GM18499 (cell line): ENCODE measurements around the gene UVSSA.
A peak's percentile ranks its signal among the peaks of the same experiment; 100 is the strongest.

Source experiments
- ATAC-seq: cut with Tn5 transposase; IDR thresholded peaks from one replicate; pipeline ENCODE4 v1.9.1; 2021; ENCODE audit warnings: moderate number of reproducible peaks; ENCODE audit not compliant: insufficient read depth, unreplicated experiment

Gene UVSSA, protein sequence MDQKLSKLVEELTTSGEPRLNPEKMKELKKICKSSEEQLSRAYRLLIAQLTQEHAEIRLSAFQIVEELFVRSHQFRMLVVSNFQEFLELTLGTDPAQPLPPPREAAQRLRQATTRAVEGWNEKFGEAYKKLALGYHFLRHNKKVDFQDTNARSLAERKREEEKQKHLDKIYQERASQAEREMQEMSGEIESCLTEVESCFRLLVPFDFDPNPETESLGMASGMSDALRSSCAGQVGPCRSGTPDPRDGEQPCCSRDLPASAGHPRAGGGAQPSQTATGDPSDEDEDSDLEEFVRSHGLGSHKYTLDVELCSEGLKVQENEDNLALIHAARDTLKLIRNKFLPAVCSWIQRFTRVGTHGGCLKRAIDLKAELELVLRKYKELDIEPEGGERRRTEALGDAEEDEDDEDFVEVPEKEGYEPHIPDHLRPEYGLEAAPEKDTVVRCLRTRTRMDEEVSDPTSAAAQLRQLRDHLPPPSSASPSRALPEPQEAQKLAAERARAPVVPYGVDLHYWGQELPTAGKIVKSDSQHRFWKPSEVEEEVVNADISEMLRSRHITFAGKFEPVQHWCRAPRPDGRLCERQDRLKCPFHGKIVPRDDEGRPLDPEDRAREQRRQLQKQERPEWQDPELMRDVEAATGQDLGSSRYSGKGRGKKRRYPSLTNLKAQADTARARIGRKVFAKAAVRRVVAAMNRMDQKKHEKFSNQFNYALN

DNA sequence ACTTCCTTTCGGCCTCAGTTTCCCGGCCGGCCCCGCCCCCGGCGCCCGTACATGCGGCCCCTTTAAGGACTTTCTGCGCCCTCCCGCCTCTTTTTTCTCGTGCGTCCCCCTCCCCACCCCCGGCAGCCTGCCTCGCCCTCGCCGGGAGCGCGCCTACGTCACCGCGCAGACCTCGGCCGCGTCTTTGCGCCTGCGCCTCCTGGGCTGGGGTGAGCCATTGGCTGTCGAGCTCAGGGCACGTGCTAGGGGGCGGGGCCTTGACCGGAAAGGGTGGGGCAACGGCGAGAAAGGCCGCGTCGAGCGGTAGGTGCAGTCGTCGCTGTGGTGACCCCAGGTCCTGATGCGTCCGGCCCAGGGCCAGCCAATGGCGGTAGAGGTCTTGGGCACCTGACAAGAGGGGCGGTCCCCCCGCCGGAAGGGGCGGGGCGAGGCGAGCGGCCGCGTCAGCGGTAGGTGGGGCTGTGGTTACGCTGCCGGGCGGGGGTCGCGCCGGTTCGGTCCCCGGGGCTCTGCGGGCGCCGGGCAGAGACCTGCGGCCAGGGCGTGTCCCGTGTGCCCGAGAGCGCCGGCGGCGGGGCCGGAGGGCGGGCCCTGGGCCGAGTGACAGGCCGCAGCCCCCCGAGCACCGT lies at the start of gene UVSSA:
UVSSA (plus strand) TSS at position 428 of the 629 bp plus-strand sequence. CDS start 884 bp downstream, outside the sequence.
- peak; percentile 76 for ATAC-seq

DNA sequence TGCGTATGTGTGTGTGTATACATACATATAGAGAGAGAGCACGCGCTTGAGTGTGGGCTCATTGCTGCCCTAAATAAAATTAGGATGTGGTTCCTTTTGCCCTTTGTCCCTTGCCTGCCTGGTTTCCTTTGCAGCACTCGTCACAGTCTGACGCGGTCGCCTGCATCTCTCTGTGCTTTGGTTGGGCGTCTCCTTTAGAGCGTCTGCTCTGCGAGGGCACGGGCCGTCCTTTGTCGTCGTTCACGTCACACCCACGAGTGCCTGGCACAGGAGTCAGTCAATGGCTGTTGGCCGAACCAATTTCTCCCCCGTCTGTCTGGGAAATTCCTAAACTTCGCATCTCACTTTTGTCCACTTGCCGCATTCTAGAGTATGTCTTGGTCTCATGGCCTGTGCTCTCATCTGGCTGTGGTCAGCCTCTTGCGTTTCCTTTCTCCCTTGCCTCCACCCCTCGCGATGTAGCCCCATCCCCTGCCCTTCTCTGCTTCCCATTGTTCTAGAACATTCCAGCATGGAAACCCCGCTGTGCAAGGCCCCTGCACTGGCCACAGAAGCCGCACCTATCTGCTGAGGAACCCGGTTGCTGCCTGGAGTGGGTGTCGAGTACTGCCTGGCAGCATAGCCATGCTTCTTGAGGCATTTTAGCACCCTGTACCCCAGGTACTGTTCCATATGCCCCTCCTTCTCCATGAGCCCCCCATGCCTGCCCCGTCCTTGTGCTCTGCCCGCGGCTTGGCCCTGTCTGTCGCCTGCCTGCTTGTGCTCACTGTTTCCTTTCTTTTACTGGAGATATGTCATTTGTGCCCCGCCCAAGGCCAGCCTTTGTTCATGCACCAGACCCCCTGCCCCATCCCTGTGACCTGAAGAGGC lies 49.3 kb upstream of the UVSSA start:
- ATAC-seq, result no peak

DNA sequence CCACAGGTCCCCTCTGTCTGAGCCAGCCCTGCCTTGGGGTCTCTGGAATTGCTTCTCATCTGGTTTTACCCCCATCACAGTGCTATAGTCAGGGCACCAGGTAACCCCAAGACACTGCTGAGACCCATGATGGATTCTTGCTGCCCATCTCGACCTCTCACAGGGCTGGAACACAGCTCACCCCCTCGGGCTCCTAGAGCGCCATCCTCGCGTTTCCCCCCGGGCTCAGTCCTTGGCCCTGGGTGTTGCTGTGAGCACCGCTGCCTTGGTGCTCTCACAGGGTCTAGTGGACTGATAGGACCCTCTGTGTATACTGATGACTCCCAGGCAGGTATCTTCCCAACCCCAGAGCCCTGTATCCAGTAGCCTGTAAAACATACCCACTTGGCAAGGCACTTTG lies 48.5 kb upstream of the UVSSA start:
- no peak for ATAC-seq

DNA sequence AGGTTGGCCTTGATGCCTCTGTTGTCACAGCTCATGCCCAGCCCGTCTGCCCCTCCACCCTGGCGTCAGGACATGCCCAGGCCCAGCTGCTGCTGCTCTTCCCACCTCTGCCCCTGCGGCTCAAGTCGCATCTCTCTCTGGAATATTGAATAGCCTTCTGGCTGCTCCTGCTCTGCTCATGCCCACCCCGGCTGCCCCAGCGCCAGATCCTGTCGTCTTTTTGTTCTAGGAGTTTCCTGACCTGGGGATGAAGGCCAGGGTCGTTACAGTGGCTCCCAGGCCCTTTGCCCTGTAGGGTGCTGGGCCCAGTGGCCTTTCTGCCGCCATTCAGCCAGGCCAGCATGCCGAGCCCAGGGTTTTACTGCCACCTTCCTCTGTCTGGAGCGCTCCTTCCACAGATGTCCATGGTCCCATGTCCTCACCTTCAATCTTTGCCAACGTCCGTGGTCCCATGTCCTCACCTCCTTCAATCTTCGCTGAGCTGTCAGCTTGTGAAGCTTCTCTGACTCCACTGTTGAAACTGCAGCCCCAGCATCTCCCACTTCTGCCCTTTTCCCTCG lies 47.6 kb upstream of the UVSSA start:
- no peak for ATAC-seq

DNA sequence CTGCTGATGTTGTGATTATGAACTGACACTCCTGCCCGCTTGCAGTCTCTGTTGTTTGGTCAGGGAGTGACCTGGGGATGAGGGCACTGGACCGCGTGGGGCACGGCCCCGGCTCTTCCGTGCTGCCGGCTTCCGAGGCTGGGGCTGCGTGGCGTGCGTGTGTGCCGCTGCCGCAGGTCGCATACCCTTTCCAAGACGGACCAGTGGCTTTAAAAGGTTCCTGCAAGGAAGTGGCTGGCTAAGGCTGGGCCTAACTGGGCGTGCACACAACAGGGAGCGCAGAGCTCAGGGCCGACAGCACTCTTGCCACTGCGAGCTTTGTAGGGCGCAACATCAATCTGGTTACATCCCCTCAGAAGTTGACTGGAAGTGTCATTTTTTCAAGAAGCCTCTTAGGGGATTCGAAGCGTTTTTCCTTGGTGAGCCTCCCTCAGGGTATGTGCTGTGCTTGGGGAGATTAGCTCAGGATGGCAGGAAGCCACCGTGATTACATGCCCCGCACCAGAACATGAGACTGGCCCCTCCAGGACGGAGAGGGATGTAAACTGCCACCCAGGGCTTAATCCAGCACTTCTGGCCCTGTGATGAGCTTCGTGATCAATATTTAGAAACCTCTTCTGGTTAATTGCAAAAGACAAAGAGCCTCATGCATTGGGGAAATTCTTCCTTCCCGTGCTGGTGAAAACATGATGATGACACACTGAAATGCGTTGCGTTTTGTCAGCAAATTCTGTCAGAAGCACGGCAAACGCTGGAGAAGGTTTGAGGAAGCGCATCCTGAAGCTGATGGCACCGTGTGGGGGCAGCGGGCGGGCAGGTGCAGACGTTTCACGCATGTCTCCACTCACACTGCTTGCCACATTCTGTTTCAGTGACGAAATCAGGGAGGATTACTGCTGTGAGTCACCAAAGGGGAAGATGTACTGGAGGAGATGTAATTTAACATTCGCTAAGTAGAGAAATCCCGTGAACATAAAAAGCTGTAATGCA lies 46.2 kb upstream of the UVSSA start:
- ATAC-seq, result no peak

DNA sequence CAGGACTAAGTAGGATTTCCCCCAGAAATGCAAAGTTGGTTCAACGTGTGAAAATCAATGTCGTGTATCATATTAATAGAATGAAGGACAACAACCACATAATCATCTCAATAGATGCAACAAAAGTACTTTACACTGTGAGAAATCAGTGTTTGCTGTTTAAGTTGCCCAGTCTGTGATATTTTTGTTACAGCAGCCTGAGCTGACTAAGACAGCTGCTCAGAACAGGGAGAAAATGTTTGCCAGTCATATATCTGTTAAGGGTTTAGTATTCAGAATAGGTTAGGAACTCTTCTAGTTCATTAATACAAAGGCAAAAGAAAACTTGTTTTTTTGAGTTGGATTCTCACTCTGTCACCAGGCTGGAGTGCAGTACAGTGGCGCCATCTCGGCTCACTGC lies 44.8 kb upstream of the UVSSA start:
- ATAC-seq, result no peak

DNA sequence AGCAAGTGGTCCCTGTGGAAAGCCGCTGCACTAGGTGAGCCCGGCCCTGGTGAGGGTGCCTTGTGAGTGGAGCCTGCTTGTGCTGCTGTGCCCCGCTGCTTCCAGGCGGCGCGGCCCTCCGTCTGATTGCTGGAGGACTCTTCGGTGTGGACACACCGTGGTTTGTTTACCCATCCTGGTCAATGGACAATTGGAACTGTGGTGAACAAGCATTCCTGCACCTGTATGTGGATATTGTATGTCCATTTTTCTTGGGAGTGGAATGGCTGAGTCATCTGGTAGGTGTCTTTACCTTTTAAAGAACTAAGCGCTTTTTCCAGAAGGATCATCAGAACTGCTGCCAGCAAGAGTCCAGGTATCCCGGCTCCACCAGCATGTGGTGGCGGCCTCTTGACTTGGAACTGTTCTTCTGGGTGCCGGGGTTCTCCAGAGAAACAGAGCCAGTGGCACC lies 41.7 kb upstream of the UVSSA start:
- no peak for ATAC-seq

DNA sequence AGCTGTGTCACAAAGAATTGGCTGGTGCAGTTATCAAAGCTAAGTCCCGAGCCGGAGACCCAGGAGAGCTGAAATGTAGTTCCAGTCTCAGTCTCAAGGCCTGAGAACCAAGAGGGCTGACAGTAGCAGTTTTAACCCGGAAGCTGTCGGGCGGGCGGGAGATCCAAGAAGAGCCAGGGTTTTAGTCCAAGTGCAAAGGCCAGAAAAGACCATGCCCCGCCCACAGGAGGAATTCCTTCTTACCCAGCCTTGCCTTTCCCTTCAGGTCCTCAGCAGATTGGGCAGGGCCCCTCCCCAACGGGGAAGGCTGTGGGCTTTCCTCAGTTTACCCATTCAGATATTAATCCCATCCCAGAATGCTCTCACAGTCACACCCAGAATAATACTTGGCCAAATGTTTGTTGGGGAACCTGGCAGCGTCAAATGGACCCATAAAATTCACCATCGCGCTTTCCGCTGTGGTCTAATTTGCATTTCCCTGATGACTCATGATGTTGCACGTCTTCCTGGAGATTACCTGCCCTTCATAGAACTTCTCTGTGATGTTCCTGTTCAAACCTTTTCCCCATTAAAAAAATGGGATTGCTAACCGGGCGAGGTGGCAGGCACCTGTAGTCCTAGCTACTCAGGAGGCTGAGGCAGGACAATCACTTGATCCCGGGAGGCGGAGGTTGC lies 41.1 kb upstream of the UVSSA start:
- no peak for ATAC-seq

DNA sequence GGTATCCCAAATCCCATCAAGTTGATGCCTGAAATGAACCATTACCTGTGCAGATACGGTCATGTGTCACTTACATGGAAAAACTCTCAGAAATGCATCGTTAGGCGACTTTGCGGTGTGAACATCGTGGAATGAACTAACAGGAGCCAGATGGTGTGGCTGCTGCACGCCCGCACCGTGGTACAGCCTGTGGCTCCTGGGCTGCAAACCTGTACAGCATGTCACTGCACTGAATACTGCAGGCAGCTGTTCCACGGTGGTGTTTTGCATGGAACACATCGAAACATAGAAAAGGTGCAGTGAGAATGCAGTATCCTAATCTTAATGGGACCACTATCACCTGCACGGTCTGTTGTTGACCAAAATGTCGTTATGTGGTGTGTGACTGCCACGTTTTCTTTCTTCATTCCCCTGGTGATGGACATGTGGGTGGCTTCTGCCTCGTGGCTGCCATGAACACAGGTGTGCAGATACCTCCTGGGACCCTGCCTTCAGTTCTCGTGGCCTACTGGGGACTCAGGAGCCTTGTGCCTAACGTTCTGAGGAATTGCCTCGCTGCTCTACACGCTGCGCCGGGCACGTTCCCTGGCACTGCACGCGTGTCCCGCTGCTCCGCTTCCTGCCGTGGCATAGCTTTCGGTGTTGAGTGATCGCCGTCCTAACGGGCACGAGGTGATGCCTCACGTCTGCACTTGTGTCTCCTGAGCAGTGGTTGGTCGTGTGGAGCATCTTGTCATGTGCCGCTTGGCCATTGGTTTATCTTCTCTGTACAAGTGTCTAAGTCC lies 38.9 kb upstream of the UVSSA start:
- ATAC-seq, result no peak

DNA sequence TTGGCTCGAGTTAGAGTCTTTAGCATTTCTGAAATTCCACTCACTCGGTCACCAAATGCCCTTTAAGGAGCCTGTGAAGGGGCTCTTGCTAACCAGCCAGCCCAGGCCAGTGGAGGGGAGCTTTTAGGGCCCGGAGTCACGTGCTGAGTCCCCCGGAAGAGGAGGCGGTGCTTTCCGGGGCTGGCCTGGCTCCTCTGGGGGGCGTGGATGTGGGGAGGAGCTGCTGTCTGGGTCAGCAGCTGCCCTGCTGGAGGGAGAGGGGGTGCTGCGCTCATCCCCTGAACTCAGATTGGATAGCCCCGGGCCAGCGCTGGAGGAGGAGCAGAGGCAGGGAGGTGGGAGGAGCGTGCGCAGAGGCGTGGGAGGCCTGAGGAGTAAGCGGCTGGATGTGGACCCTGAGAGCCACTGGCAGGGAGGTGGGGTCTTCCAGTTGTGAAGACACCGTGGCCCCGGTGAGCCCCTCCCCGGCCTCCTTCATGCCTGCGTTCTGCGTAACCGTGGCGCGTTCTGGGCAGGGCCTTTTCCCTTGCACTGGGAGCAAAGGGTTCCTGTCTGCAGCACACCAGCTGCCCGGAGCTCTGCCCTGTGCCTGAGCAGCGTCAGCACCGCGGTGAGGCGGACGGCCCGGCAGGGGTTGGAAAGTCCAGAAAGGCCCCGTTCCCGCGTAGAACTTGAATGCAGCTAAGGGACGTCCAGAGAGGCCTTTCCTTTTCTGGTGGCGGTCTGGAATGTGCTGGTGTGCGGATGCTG lies 37.6 kb upstream of the UVSSA start:
- no peak for ATAC-seq

DNA sequence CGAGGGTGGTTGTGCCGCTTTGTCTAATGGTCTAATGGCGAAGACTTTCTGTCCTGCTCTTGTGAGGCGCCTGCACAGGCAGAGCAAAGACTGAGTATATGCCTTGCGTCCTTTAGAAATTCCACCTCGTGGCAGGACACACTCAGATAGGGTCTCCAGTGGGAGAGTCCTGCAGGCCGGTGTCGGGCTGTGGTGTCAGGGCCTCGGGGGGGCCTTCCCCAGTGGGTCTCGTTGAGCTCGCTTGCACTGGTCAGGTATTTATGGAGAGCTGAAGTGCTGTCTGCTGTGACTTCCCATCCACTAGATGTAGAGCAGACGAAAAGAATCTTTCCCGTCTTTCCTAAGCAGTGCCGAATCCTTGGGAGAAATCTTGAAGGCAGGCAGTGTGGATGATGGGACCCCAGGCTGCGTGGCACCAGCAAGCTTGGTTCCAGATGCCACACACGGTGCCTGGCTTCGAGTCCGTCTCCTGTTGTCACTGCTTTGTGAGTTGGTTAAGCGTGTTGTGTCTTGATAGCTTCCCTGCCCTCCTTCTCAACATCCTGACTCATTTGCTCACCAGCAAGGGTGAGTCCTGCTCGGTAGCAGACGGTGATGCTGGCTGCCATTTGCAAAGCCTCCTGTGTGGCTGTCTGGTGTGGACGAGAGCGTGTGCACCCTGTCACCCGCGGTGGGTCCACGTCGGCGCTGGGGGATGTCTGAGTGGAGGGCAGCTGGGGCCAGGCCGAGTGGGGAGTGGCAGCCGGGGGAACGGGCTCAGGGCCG lies 36.8 kb upstream of the UVSSA start:
- ATAC-seq, result no peak

DNA sequence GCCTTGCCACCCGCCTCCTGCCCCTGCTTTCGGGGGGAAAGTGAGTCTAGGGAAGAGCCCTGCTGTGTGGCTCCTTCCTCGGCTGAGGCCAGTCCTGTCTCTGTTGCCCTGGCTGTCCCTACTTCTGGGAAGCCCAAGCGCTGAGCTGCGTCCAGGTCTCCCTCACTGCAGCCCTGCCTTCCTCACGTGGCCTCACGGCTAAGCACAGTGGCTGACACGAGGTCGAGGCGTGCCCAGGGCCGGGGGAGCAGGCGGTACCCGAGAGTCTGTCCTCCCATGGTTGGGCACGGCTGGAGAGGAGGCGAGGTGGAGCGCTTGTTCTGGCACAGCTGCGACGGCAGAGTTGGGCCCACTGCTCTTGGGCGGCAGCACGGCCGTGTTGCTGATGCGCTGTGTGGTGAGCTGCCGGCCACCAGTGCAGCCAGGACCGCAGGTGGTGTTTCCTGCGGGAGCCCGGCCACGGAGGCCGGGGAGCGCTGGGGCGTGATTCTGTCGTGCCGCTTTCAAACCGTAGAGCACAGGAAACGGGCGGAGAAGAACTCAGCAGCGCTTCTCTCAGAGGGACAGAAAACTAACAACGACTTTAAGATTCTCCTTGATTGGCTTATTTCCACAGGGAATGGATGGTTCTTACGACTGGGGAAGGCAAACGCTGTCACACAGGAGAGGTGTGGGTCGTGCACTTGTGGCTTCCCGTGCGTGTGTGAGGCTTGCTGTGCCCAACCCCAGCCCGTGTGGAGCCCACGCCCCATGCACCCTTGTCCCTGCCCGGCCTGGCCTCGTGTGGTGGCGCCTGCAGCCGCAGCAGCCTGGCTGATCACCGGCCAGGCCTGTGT lies 36.0 kb upstream of the UVSSA start:
- no peak for ATAC-seq

DNA sequence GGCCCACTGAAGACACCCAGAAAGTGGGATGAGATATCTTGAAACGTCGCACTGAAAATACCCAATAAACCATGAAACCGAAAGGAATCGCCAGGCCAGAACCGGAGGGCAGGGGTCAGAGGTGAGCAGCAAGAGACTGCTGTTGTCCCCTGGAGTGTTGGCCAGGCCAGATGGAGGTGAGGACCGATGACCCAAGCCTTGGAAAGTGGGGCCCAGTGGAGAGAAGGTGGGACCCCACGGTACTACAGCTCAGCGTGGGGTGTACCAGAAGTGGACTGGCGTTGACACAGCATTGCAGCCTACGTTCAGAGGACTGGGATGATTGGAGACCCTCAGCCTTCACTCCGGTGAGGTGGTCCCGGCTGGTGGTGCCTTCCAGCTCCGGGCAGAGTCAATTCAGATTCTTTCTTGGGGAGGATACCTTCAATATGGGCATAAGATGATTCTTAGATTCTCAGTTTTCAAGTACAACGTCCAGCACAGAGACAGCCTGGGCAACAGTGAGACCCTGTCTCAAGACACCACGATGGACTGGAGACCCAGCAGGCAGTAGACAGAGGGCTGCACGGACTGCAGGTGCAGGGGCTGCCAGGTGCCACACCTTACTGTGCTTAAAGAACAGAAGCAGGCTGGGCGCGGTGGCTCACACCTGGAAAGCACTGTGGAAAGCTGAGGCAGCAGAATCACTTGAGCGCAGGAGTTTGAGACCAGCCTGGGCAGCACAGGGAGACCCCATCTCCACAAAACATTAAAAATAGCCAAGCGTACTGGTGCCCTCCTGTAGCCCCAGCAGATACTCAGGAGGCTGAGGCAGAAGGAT lies 34.0 kb upstream of the UVSSA start:
- ATAC-seq, result no peak

DNA sequence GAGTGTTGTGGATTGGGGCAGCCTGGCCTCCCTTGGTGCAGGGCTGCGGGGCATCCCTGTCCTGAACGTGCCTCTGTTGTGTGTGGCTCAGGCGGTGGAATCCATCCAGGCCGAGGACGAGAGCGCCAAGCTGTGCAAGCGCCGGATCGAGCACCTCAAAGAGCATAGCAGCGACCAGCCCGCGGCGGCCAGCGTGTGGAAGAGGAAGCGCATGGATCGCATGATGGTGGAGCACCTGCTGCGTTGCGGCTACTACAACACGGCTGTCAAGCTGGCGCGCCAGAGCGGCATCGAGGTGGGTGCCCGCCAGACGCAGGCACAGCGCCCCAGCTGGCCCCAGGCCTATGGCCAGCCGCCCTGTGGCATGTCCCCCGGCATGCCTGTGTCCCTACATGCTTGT lies 31.7 kb upstream of the UVSSA start:
- no peak for ATAC-seq
